ENCODE measurements around the gene PTPRCAP. TPM values are rescaled to one million over a fixed set of nuclear protein-coding genes. Genes with fewer than 3 reads are reported as not detected.
A peak's percentile ranks its signal among the peaks of the same experiment; 100 is the strongest.
"Not testable (repeated sequence)": the region's sequence is repeated elsewhere in the genome, so short reads cannot be mapped to it uniquely, and the experiment has no call there.

Gene PTPRCAP
- total RNA-seq, 1 donor from 2014 or later = 90.3 TPM

DNA sequence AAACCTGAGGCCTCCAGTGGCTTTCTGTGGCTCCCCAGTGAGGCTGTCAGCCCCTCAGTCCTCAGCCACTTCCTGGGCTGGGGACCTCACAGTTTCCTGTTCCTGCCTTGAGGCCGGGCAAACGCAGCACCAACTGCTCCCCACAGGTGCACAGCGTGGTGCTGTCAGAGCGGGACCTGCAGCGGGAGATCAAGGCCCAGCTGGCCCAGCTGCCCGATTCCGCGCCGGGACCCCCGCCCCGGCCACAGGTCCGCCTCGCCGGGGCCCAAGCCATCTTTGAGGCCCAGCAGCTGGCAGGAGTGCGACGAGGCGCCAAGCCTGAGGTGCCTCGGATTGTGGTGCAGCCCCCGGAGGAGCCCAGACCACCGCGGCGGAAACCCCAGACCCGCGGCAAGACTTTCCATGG lies 28.2 kb downstream of the PTPRCAP start:
- Mint-ChIP-seq H3K27me3 (peaks cover 4% of the 10 kb centered on the region), H3K36me3 (ENCODE audit: low read depth) (peaks cover 39% of the 10 kb centered on the region), H3K27ac (peak overlapping the region; percentile 94), H3K9me3 (no peaks in the 10 kb centered on the region), H3K4me1 (peaks cover 67% of the 10 kb centered on the region), H3K4me3 (peak overlapping the region; percentile 90)
- intact Hi-C loops (cut with micrococcal nuclease) = loop anchor here (2.0 kb wide), 1 partner anchor 28 kb away; the partner anchor contains the start of gene PTPRCAP
- peak; percentile 94 for DNase-seq

DNA sequence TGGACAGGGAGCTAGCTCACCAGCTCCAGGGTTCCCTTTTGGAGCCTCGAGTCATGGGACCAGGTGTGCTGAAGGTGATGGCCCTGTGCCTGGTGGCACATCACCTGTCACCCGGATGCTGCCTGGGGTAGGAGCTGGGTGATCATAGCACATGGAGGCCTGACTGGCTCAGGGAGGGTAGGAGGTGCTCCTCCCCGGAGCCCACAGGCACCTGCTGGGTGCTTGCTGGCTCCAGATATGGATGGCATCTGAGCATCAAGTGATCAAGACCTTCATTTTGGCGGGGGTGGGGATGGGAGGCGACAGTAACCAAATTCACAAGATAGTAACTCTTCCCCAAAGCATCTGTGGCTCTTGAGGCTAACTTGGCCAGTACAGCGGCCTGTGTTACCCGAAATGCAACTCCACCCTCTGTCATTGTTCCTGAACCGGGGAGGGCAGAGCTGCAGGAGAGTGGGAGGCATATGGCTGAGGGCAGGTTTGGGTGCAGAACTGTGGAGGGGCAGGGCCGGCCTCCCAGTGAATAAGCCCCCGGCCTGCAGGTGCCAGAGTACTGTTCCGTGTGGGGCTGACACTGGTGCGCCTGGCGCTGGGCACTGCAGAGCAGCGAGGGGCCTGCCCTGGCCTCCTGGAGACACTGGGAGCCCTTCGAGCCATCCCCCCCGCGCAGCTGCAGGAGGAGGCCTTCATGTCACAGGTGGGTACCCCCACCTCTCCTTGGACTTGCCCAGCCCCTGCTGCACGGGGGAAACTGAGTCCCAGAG lies 28.9 kb downstream of the PTPRCAP start:
- intact Hi-C loops (cut with micrococcal nuclease) = loop anchor here (2.0 kb wide), 1 partner anchor 28 kb away; the partner anchor contains the start of gene PTPRCAP
- DNase-seq = no peak
- Mint-ChIP-seq H3K4me3 (peak overlapping the region; percentile 90), H3K27me3 (peaks cover 4% of the 10 kb centered on the region), H3K36me3 (ENCODE audit: low read depth) (peaks cover 40% of the 10 kb centered on the region), H3K4me1 (peaks cover 68% of the 10 kb centered on the region), H3K27ac (peak overlapping the region; percentile 86), H3K9me3 (no peaks in the 10 kb centered on the region)

DNA sequence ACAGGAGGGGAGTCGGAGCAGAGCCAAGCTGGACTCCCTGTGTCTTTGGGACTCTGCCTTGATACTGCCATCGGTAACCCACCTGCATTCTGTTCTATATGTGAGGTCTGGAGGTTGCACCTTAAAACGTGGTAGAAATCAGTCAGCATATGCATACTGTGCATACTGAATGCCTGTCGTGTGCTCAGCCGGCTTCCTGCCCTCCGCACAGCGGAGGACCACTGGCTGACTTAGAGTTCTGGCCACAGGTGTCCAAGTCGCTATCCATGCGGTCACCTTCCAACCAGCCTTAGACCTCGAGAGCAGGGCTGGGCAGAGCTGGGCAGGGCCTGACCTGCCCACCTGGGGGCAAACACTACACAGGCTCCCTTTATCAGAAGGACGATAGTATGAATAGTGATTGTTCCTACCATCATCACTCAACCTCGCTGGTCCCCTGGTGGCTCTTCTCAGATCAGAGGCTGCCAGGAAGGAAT lies 29.8 kb downstream of the PTPRCAP start:
- Mint-ChIP-seq H3K27me3 (no peaks in the 10 kb centered on the region), H3K9me3 (no peaks in the 10 kb centered on the region), H3K4me3 (peak overlapping the region; percentile 90), H3K4me1 (peaks cover 70% of the 10 kb centered on the region), H3K27ac (peak overlapping the region; percentile 86), H3K36me3 (ENCODE audit: low read depth) (peaks cover 42% of the 10 kb centered on the region)
- intact Hi-C loops (cut with micrococcal nuclease) = loop anchor here (2.0 kb wide), 1 partner anchor 29 kb away; the partner anchor contains the start of gene PTPRCAP
- DNase-seq = no peak

DNA sequence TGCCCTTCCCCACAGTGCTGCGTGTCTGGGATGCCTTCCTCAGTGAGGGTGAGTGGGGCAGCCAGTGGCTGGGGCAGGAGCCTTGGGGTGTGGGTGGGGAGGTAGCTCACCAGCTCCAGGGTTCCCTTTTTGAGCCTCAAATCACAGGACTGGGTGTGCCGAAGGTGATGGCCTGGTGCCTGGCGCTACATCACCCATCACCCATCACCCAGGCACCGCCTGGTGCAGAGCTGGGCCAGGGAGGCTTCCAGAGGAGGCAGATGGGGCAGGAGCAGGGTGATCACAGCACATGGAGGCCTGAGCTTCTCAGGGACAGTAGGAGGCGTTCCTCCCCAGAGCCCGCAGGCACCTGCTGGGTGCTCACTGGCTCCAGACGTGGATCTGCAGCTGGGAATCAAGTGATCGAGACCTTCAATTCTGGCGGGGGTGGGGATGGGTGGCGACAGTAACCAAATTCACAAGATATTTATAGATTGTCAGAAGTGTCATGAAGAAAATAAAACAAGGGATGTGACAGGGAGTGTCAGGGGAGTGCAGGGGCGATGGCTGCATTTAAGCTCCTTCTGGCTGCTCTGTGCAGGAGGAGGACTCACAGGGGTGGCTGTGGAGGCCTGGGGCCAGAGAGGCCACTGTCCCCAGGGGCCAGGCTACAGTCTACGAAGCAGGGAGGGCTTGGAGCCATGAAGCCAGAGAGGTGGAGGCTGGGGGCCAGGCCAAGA lies 30.4 kb downstream of the PTPRCAP start:
- no peaks in the 10 kb centered on the region for H3K27me3 Mint-ChIP-seq
- intact Hi-C loops (cut with micrococcal nuclease) = no loop called here
- H3K4me1 Mint-ChIP-seq = peaks cover 68% of the 10 kb centered on the region
- H3K4me3 Mint-ChIP-seq = peak overlapping the region; percentile 90
- peak overlapping the region; percentile 86 for H3K27ac Mint-ChIP-seq
- no peak for DNase-seq
- H3K9me3 Mint-ChIP-seq = no peaks in the 10 kb centered on the region
- H3K36me3 Mint-ChIP-seq (ENCODE audit: low read depth) = peaks cover 42% of the 10 kb centered on the region

DNA sequence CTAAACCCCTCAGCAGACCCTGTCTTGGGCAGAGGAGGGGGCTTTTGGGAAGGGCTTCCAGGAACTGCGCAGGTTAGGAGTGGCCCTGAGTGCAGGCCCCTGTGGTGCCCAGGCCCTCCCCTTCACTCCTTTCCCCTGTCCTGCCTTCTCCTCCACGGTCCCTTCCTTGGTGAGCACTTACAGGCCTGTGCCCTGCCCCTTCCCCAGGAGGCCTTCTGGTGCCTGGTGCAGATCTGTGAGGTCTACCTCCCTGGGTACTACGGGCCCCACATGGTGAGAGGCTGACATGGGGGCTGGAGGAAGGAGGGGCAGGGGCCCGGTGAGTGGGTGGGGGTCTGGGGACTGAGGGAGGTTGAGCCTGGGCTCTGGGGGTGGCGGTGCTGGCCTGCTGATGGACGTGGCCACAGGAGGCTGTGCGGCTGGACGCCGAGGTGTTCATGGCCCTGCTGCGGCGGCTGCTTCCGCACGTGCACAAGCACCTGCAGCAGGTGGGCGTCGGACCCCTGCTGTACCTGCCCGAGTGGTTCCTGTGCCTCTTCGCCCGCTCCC lies 31.0 kb downstream of the PTPRCAP start:
- peak overlapping the region; percentile 90 for H3K4me3 Mint-ChIP-seq
- H3K27ac Mint-ChIP-seq = peak overlapping the region; percentile 86
- H3K9me3 Mint-ChIP-seq = no peaks in the 10 kb centered on the region
- peaks cover 42% of the 10 kb centered on the region for H3K36me3 Mint-ChIP-seq (ENCODE audit: low read depth)
- H3K27me3 Mint-ChIP-seq = no peaks in the 10 kb centered on the region
- H3K4me1 Mint-ChIP-seq = peaks cover 65% of the 10 kb centered on the region
- no peak for DNase-seq
- intact Hi-C loops (cut with micrococcal nuclease) = no loop called here

DNA sequence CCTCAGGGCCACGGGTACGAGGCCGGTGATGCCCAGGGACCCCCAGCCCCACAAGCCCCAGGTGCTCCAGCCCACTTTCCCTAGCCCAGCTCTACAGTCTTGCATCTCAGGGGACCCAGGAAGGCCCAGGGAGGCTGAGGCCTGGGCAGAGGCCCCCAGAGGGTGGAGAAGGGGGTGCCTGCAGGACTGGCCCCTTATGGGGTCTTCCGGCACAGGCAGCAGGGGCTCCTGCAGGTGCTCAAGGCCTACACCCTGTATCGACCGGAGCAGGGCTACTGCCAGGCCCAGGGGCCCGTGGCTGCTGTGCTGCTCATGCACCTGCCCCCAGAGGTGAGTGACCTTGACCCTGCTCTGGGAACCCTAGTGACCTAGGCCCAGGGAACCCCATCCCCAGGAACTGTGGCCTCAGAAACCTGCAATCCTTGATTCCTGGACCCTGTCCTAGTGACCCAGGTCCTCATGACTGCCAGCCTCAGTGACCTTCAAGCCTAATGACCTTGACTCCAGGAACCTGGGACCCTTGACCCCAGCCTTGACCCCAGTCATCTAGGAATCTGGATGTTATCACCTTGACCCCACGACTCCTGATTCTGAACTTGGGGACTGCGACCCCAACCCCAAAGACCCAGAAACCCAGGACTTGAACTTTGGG lies 31.7 kb downstream of the PTPRCAP start:
- Mint-ChIP-seq H3K4me1 (peaks cover 61% of the 10 kb centered on the region), H3K4me3 (peak overlapping the region; percentile 90), H3K9me3 (no peaks in the 10 kb centered on the region), H3K27ac (peak overlapping the region; percentile 86), H3K36me3 (ENCODE audit: low read depth) (peaks cover 39% of the 10 kb centered on the region), H3K27me3 (no peaks in the 10 kb centered on the region)
- no peak for DNase-seq
- intact Hi-C loops (cut with micrococcal nuclease) = no loop called here

DNA sequence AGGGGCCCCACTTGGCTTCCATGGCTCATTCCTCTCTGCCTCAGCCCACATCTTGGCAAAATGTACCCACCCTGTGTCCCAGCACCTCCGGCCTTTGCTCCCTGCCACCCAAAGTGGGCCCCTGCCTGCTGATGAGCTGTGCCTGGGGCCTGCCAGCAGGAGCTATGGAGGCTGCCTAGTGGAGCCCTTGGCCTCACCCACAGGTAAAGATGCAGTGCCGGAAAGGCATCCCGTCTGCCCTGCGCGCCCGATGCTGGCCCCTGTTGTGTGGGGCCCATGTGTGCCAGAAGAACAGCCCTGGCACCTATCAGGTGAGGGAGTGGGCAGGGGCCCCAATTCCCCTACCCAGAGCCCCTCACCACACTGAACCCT lies 32.3 kb downstream of the PTPRCAP start:
- peaks cover 60% of the 10 kb centered on the region for H3K4me1 Mint-ChIP-seq
- H3K27ac Mint-ChIP-seq = peak overlapping the region; percentile 86
- H3K9me3 Mint-ChIP-seq = no peaks in the 10 kb centered on the region
- no peak for DNase-seq
- H3K36me3 Mint-ChIP-seq (ENCODE audit: low read depth) = peaks cover 40% of the 10 kb centered on the region
- peak overlapping the region; percentile 90 for H3K4me3 Mint-ChIP-seq
- no peaks in the 10 kb centered on the region for H3K27me3 Mint-ChIP-seq
- intact Hi-C loops (cut with micrococcal nuclease) = no loop called here

DNA sequence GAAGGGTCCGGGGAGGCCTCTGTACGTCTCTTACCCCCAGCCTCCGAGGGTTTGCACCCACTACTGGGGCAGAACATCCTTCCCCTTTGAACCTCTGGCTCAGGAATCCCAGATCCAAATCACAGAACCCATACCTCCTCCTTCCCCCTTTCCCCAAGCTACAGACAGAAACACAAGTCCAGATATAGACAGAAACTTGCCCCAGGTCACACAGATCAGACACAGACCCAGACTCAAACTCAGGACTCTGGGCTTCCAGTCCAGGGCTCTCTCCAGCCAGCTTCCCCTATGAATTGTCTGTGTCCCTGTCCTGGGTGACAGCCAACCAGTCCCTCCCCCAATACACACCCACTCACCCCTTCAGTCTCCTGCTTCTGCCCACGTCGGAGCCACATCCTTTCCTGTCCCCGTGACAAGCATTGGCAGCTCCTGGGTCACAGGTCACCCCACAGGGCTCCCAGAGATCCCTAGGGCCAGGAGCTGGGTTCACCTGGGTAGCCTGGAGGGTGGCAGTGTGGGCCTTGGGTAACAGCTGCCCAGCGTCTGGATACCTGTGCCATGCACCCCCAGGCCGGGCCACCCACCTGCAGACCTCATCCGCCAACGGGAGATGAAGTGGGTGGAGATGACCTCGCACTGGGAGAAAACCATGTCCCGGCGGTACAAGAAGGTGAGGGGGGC lies 32.8 kb downstream of the PTPRCAP start:
- no peaks in the 10 kb centered on the region for H3K9me3 Mint-ChIP-seq
- peaks cover 37% of the 10 kb centered on the region for H3K36me3 Mint-ChIP-seq (ENCODE audit: low read depth)
- intact Hi-C loops (cut with micrococcal nuclease) = loop anchor here (5.0 kb wide), 2 partner anchors 137 to 403 kb away; partner anchors contain the start of gene GRK2

DNA sequence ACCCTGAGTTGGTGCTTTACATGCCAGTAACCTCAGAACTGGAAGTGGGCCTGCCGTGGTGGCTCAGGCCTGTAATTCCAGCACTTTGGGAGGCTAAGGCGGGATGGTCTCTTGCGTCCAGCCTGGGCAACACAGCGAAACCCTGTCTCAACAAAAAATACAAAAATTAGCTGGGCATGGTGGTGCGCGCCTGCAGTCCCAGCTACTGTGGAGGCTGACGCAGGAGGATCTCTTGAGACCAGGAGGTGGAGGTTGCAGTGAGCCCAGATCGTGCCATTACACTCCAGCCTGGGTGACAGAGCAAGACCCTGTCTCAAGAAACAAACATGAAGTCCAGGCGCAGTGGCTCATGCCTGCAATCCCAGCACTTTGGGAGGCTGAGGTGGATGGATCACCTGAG lies 34.4 kb downstream of the PTPRCAP start:
- Mint-ChIP-seq H3K4me3 (peak overlapping the region; percentile 90), H3K36me3 (ENCODE audit: low read depth) (peaks cover 45% of the 10 kb centered on the region), H3K27ac (peak overlapping the region; percentile 86), H3K4me1 (peaks cover 51% of the 10 kb centered on the region)
- not testable (repeated sequence) for H3K9me3 Mint-ChIP-seq, DNase-seq, H3K27me3 Mint-ChIP-seq
- intact Hi-C loops (cut with micrococcal nuclease) = loop anchor here (1.0 to 5.0 kb wide), 4 partner anchors 61 to 404 kb away; partner anchors contain the start of gene GRK2

More for the DNA sequence above, 32.8 kb downstream of the PTPRCAP start:
- no peaks in the 10 kb centered on the region for H3K27me3 Mint-ChIP-seq
- peaks cover 56% of the 10 kb centered on the region for H3K4me1 Mint-ChIP-seq
- H3K27ac Mint-ChIP-seq = peak overlapping the region; percentile 86
- peak overlapping the region; percentile 90 for H3K4me3 Mint-ChIP-seq
- DNase-seq = peak; percentile 85

DNA sequence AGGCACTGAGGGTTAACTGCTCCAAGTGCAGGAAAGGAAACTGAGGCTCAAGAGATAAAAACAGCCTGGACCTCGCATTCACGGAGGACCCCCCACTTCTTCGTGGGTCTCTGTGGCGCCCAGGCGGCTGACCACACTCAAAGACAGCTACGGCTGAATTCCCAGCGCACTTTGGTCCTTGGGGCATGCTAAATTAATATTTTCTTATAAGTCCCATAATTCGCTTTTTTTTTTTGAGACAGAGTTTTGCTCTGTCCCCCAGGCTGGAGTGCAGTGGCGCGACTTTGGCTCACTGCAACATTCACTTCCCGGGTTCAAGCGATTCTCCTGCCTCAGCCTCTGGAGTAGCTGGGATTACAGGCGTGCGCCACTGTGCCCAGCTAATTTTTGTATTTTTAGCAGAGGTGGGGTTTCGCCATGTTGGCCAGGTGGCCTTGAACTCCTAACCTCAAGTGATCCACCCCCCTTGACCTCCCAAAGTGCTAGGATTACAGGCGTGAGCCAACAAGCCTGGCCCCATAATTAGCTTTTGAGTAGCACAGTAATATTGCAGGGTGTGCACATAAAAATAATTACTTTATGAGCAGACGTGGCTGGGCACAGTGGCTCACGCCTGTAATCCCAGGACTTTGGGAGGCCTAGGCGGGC lies 35.2 kb downstream of the PTPRCAP start:
- DNase-seq = not testable (repeated sequence)

DNA sequence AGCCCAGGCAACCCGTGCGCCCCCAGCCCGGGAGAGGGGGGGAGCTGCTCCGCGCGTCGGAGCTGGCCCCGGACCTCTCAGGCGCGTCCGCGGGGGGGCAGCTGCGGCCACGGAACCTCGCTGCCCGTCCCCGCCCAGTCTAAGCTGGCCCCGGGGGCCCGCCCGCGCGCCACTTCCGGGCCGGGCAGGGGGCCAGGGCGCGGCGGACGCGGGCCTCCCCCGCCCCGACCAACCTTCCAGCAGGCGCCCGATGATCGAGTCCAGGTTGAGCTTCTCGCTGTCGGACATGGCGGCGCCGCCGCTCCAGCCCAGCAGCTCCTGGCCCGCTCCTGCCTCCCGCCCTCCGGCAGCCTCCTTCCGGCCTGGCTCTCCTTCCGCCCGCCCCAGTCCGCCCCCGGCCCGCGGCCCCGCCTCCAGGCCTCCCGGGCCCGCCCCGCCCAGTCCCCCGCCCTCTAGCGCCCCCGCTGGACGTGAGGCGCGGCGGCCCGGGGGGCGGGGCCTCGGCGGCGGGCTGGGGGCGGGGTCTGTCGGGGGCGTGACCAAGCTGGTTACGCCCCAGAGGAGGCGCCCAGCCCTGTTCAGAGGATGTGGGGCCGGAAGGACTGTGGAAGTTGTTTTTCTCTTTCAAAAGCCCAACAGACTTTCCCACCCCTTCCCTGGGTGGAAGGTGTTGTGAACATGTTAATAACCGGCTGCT lies 35.8 kb downstream of the PTPRCAP start, which contains the start of gene PPP1CA:
TSS of gene PPP1CA (minus strand) at position 364 of the 697 bp plus-strand sequence. CDS start at position 288, 76 bp downstream.
- peak; percentile 96 for DNase-seq
- Mint-ChIP-seq H3K36me3 (ENCODE audit: low read depth) (peaks cover 49% of the 10 kb centered on the region), H3K27ac (peak within 1 kb of the TSS; percentile 87)

More for the DNA sequence above, 35.2 kb downstream of the PTPRCAP start:
- not testable (repeated sequence) for H3K27me3 Mint-ChIP-seq, H3K9me3 Mint-ChIP-seq
- peak overlapping the region; percentile 91 for H3K4me3 Mint-ChIP-seq
- H3K36me3 Mint-ChIP-seq (ENCODE audit: low read depth) = peaks cover 50% of the 10 kb centered on the region
- H3K27ac Mint-ChIP-seq = peak overlapping the region; percentile 87
- intact Hi-C loops (cut with micrococcal nuclease) = loop anchor here (1.0 to 5.0 kb wide), 4 partner anchors 82 to 405 kb away; partner anchors contain the start of gene GRK2
- peaks cover 47% of the 10 kb centered on the region for H3K4me1 Mint-ChIP-seq

More for the DNA sequence above, 35.8 kb downstream of the PTPRCAP start, which contains the start of gene PPP1CA:
- Mint-ChIP-seq H3K9me3 (no peaks in the 10 kb centered on the region), H3K4me1 (peaks cover 45% of the 10 kb centered on the region), H3K4me3 (peak within 1 kb of the TSS; percentile 91), H3K27me3 (no peaks in the 10 kb centered on the region)
- intact Hi-C loops (cut with micrococcal nuclease) = loop anchor here (1.0 to 5.0 kb wide), 8 partner anchors 9 to 406 kb away; partner anchors contain the start of genes GRK2, RPS6KB2 and TMEM134

Data from activated CD4-positive, alpha-beta T cell treated with anti-CD3 and anti-CD28 coated beads, Interleukin-2, amount 10 ng/mL, durations not matched to agents 24 days and 14 days (primary cell).